Left lobe of liver (tissue), 2 donors: ENCODE measurements around the gene CALML4. TPM values are rescaled to one million over a fixed set of nuclear protein-coding genes. Genes with fewer than 3 reads are reported as not detected.
A peak's percentile ranks its signal among the peaks of the same experiment; 100 is the strongest.
"Not testable (repeated sequence)": the region's sequence is repeated elsewhere in the genome, so short reads cannot be mapped to it uniquely, and the experiment has no call there.

Experiments
- ATAC-seq: fragments of 200-7000 bp; cut with Tn5 transposase; one replicate; pipeline ENCODE4 v1.9.1; 2020; ENCODE audit warnings: mild to moderate bottlenecking, moderate library complexity
- DNase-seq: peaks from one replicate; pipeline ENCODE4 v3.0.0-alpha.2; 2020; ENCODE audit warnings: low spot score
- total RNA-seq: library from RNA; stranded (reverse); gene quantifications from one replicate; pipeline ENCODE4 v1.2.1, GENCODE V29; 2021
- donor health status: DM: no; HTN: no; CAD: no; lungs with moderate emphysema.
- donor health status: DM: no; HTN: yes; CAD: no.

The CALML4 gene
- total RNA-seq, 1 donor from 2014 or later: 6.8 TPM

DNA sequence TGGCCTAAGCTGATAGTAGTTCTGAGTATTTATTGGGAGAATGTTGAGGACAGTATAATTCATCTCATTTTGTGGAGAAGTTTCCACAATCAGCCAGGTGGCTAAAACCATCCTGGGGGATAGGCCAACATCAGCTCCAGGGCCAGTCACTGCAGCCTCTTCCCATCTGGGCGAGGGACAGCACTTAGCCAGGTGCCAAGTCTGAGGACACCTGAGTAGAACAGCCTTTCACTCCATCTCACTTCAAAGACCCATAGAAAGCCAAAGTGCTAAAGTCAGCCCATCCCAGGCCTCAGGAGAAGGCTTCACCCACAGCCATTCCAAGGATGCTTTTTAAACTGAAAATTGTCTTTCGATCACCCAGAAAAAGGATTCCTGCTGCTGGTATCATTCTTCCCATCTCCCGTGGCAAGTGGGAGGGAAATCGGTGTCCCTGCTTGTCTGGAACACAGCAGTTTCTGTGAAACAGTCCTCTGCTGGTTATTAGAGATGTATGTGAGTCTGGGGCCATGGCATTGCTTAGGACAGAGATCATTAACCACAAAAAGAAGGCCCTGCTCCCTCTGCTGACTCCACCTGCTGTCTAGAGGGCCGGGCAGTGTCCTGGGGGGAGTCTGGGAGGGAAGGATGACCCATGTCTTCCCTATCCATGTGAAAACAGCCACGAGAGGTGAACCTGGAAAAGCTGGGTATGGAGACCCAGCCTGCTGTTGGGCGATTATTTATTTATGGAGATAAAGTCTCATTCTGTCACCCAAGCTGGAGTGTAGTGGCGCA, 9.6 kb downstream of the CALML4 start:
- ATAC-seq: no peak
- DNase-seq: no peak

DNA sequence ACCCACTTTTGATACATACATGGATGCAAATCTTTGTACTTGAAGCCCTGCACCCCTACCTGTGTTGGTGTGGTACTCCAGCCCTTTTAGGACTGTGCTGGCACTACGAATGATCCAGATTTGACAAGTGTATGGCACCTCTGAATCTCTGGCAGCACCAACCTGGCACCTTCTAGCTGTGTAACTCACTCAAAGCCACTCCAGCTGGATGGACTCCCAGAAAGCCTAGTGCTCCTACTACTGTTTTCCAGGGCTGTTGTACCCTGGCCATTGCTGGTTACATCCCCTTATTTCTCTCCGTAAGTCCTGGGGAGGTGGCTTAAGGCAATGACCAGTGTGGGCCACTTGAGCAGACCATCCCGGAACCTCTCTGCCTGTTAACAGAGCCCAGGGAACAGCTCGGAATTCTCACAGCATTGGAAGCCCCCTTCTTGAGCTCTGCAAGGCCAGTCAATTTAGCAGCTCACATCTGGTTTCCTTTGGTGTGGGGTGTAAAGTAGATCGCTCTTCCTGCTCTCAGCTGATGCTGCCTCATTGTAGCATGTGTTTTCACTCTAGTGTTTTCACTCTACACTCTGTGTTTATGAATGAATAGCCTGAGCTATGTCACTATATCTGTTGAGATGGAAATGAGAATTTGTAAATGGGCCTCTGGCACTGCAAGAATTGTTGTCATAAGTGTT, 12.2 kb downstream of the CALML4 start:
- DNase-seq (peak; percentile 67), ATAC-seq (peak; percentile 74)

DNA sequence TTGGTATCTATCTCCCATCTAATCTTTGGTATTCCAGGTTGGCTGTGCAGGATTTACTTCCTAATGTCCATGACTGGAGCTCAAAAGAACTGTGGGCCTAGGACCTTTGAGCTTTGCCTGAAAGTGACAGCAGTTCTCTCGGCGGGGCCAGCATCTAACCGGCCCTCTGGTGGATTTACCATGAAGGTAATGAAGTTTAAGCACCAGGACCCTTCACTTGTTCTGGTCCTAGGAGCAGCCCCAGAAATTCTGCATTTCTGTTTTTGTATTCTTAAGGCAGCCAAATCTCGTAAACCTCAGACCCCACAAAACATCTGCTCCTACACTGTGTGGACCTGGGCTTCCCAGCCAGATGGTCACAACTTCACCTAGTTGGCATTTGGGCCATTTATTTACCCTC, 13.0 kb downstream of the CALML4 start:
- ATAC-seq (peak; percentile 8), DNase-seq (no peak)

DNA sequence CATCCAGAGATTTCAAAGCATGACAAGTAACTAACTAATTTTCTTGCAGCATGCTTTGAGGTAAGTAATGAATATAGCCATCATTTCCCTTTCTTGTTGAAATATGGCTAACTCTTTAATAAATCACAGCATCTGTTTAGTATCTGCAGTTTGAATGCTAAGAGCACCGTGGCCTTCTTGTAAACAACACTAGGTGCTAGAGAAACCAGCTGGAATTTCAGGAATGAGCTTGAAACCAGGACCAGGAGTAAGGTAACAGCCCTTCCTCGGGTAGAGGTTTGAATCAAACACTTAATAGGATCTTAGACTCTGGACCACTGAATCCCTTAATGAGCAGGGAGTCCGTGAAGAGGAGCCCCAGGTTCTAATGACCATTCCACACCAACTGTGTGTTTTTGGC, 13.6 kb downstream of the CALML4 start:
- ATAC-seq (no peak), DNase-seq (no peak)

DNA sequence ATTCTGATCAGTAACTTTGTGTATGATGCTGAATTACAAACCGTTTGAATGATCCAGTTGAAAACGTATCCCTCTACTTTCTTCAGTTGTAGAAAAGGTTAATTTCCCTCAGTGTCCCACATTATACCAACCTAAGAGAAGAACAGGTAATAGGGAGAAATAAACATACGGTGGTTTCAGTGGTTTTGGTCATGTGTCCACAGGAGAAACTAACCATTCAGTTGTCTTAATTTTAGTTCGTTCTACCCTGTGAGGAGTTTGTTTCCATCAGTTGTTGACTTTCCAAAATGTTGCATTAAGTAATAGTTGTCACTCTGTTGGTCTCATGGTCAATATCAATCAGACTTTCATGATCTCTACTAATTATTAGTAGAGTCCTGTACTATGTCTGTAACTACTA, 15.1 kb downstream of the CALML4 start:
- ATAC-seq: no peak
- no peak for DNase-seq

DNA sequence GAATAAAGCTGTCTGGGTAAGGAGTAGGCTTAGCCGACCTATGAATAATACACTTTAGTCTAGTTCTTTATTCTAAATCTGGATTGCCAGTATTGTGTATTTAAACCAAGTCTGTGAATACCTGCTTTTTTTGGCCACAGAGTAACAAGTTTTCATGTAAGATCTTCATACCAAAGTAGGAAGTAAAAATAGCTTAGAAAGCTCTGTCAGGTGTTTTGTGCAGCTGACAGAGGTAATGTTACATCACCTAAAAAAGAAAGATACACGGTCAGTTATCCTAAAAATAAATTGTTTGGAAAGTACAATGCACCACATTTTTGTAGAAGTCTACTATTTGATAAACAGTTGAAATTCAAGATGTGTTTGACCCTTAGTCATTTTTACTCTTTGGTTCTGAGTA, 16.5 kb downstream of the CALML4 start:
- no peak for DNase-seq
- no peak for ATAC-seq

DNA sequence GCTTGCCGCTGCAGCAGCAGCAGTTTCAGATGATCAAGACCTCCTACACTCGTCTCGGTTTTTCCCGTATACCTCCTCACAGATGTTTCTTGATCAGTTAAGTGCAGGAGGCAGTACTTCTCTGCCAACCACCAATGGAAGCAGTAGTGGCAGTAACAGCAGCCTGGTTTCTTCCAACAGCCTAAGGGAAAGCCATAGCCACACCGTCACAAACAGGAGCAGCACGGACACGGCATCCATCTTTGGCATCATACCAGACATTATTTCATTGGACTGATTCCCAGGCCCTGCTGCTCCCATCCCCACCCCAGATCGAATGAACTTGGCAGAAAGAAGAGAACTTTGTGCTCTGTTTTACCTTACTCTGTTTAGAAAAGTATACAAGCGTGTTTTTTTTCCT, 17.6 kb downstream of the CALML4 start:
- peak; percentile 82 for DNase-seq
- peak; percentile 83 for ATAC-seq

DNA sequence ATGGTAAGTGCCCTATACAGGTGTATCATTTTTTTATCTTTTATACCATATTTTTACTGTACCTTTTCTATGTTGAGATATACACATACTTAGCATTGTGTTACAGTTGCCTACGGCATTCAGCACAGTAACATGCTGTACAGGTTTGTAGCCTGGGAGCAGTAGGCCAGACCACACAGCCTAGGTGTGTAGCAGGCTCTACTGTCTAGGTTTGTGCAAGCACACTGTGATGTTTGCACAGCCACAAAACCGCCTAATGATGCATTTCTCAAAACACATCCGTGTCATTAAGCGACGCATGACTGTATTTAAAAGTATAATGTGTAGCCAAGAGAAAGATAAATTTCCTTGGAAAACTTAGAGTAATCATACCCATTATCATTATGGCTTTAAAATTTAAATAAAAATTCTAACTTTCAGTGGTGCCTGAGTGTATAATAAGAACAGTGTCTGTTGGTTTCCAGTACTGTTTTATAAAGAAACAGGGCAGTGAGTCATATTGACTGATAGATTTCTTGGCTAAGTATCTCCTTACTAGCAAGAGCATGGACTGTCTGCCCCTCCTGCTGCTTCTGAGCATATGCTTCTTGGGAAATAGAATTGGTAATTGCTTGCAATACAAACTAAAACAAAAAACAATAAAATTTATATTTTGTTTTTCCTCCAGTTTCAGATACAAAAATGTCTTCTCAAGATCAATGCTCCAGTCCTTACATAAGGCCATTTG, 18.3 kb downstream of the CALML4 start:
- no peak for DNase-seq
- ATAC-seq: peak; percentile 47

DNA sequence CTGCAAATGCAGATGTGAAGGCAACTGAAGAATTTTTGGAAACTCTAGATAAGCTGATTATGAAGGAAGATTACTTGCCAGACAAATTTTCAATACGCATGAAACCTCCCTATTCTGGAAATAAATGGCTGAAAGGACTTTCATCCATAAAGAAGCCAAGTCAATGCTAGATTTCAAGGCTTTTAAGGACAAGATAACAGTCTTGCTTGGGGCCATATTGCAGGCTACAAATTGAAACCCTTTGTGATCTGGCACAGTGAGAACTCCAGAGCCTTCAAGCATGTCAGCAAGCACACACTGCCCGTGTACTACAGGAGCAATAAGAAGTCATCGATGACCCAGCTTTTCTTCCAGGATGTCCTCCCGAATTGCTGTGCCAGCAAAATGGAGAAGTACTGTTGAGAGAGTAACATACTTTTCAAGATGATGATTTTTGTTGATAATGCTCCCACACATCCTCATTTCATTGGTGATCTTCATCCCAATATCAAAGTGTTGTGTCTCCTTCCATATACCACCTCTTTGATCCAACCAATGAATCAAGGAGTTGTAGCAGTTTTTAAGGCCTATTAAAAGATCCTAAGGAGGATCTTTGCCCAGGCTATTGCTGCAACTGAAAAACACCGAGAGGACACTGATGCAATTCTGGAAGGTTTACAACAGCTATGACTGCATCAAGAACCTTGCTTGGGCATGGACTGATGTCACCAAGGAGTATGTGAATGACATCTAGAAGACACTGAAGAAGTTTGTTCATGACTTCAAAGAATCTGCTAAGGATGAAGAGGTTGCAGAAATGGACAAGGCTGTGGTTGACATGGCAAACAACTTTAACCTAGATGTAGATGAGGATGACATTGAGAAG, 20.3 kb downstream of the CALML4 start:
- ATAC-seq: no peak
- DNase-seq: no peak

DNA sequence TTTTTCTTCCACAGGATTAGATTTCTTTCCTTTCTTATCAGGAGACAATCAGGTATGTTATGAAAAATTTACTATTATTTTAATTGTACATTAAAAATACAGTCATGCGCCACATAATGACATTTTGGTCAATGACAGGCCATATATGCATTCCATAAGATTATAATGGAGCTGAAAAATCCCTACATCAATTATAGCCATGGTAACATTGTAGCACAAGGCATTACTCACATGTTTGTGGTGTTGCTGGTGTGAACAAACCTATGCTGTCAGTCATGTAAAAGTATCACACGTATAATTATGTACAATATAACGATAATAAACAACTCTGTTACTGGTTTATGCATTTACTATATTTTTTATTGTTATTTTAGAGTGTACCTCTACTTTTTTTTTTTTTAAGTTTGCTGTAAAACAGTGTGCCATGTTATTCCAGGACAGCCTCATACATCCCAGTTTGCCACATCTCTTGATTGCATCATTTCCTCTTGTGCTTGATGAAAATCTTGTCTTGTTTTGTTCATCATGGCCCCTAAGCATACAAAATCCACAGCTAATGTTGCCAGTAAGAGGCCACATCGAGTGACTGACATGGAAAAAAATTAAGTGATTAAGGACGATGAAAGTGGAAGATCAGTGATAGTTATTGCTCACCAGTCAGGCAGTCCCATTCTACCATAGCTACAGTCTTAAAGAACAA, 21.4 kb downstream of the CALML4 start:
- ATAC-seq (no peak), DNase-seq (no peak)

DNA sequence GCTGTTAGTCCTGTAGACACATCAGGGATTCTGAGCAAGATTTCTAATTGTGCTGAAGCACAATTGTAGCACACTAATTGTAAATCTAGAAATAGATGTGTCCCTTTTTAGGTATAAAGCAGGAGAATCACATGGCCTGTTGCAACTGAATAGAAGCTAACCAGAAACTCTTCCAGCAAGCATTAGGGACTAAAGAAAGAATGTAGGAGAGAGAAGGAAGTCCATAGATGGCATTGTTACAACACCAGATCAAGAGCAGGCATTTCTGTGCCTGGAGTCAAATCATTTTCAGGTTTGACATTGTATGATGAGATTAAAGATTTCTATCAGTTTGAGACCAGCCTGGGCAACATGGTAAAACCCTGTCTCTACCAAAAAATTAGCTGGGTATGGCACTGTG, 27.4 kb downstream of the CALML4 start:
- DNase-seq (no peak), ATAC-seq (no peak)

DNA sequence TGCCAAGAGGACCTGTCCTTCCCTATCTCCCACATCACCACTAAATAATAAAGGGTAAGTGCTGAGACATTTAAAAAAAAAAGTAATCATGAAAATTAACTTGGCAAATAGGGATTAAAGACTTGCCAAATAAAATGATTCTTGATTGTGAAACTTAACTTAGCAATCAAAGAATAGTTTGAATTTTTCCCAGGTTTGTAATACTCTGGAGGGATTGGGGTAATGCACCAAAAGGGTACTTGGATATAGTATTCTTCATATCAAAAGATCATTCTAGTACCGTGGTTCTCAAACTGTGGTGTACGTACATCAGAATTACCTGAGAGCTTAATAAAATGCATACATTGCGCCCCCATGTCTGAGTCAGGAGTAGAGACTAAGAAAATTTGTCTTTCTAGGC, 28.5 kb downstream of the CALML4 start:
- ATAC-seq (no peak), DNase-seq (no peak)

DNA sequence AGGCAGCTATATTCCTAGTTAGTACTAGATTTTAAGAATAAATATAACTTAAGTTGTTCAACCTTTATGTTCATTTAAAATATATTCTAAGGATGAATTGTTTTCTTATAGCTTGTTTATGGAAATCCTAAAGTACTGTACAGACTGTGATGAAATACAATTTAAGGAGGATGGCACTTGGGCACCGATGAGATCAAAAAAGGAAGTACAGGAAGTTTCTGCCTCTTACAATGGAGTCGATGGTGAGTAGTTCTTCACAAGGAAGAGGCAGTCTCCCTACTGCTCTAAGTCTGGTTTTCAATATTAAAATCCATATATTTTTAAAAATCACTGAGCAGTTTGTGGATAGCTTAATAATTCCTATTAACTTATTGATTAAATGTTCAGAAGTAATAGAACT, 29.6 kb downstream of the CALML4 start:
- ATAC-seq (no peak), DNase-seq (no peak)

DNA sequence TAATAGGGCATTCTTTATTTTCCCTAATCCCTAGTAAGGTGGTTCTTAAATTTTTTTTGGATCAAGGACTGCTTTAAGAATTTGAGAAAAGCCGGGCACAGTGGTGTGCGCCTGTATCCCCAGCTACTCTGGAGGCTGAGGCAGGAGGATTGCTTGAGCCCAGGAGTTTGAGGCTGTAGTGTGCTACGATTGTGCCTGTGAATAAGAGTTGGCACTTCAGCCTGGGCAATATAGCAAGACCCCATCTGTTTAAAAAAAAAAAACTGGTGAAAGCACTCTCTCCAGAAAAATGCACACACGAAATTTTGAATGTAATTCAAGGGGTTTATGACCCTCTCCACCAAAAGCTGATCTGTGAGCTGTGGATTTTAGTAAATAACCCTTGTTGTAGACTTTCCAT, 32.0 kb downstream of the CALML4 start:
- ATAC-seq (no peak), DNase-seq (no peak)

DNA sequence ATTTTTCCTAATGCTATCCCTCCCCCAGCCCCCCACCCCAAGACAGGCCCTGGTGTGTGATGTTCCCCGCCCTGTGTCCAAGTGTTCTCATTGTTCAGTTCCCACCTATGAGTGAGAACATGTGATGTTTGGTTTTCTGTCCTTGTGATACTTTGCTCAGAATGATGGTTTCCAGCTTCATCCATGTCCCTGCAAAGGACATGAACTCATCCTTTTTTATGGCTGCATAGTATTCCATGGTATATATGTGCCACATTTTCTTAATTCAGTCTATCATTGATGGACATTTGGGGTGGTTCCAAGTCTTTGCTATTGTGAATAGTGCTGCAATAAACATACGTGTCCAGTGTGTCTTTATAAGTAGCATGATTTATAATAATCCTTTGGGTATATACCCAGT, 33.1 kb downstream of the CALML4 start:
- not testable (repeated sequence) for DNase-seq, ATAC-seq

DNA sequence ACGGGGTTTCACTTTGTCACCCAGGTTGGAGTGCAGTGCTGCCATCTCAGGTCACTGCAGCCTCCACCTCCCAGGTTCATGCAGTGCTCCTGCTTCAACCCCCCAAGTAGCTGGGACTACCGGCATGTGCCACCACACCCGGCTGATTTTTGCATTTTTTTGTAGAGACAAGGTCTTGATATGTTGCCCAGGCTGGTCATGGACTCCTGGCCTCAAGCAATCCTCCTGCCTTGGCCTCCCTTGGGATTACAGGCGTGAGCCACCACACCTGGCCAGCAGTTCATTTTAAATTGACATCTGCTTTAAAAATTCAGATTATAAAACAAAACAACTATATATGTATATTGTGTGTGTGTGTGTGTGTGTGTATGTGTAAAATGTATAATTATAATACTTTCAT, 38.3 kb downstream of the CALML4 start:
- DNase-seq: no peak
- no peak for ATAC-seq

DNA sequence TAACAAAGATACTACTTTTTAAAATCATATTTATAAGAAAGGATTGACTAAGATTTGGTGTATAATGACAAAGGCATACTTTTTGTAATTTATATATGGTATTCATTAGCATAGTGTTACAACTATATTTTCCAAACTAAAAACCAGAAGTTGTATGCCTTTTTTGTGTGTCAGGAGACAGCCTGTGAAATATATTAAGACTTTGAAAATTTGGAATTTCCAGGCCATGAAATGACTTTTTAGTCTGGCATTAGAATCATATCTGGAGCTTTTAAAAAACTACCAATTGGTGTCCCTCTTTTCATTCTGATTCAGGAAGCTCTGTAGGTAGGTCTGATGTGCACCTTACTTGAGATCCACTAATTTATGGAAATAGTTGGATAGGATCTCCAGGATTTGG, 41.9 kb downstream of the CALML4 start:
- no peak for ATAC-seq
- no peak for DNase-seq

DNA sequence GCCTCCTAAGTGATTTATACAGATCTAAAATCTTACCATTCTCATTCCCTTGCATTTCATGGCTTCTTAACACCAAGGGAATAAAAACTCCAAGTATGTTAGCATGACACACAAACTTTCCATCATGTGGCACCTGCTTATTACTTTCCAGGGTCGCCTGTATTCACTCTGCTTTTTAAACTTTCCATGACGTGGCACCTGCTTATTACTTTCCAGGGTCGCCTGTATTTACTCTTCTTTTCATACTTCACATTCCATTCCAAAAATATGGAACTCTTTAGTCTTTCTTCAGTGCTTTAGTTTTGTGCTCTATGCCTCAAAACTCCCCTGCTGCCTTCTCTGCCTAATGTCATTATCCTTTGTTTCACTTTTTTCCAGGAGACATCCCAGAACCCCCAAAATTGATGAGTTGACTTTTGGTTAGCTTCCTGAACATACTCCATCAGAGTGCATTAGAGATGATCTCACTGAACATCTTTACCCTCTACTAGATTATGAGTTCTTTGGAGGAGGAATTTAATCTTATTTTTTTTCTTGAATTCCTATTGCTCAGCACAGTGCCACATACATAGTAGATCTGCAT, 47.0 kb downstream of the CALML4 start:
- DNase-seq (no peak), ATAC-seq (no peak)

DNA sequence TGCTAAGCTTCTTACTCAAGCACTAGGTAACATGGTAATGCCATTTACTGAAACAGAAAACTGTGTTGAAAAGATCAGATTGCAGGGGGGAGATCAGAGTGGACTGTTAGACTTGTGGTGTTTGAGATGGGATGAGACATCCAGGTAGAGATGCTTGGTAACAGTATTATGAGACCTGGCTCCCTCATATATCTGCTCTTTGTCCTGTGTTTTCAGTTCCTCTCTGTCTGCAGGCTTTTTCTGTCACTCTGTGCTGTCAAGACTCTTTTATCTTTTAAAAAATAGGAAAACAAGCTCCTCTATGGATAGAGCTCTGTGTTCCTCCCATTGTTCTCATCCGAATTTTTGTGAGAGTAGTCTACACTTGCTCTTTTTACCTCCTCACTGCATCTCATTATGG, 48.1 kb downstream of the CALML4 start:
- DNase-seq: no peak
- ATAC-seq: no peak

DNA sequence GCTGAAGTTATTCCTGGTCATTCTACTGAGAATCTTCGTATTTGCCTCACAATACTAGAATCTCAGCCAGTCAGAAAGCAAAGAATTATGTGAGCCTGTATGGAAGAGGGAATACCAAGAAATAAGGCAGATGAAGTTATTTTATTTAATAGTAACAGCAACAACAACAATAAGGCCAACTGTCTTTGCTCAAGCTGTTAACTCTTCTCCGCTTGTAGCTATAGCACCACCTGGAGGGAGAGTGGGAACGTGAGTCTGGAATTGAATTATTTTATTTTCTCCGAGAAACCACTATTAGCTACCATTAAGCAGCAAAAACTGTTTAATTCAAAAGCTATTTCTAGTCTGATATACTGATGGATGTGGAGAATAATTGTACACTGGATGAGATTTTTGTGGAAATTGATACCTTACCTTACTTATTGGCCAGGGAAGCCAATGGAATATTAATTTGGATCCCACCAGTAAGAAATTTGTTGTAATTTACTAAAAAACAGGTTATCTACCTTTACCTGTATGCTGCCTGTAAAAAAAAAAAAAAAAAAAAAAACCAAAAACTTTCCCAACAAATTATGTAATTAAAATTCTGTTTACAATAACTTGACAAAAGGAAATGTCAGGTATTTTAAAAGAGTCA, 50.1 kb downstream of the CALML4 start:
- no peak for DNase-seq
- peak; percentile 91 for ATAC-seq
